Measurements from ENCODE around the gene ABCC12. TPM values are rescaled to one million over a fixed set of nuclear protein-coding genes. Genes with fewer than 3 reads are reported as not detected.

ABCC12 gene
- polyA plus RNA-seq, 1 donor from 2014 or later, result not detected

DNA sequence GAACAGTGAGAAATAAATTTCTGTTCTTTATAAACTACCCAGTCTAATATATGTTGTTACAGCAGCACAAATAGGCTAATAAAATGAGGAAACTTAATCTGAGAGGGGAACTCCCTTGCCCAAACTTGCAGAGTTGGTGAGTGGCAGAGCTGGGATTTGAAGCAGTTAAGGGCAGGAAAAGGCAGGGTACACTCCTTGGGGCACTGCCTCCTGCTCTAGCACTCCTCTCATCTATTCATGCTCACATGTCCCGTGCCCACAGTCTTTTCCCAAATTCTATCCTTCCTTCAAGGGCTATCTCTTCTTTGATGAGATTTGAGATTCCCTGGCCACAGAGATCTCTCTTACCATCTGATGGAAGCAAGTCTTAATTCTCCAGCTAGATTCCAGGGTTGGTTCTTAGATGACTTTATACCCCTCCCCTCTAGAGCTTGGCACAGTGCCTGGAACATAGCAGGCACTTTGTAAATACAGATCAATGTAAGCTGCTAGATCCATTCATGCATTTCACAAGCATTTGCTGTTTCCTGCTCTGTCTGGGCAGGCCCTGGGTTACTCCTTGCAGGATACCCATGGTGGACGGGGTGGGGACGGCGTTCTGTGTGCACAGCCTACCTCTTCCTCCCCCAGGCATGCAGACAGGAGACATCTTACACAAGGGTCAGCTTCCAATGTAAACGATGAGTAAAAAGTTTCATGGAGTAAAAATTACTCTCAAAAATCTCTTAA, 39.2 kb upstream of the ABCC12 start:
- no peak overlapping the region for H3K4me3 ChIP-seq (ENCODE audit: low read length)
- H3K9me3 ChIP-seq (ENCODE audit: low read length), result no peaks in the 10 kb centered on the region
- H4K20me1 ChIP-seq (ENCODE audit: insufficient read depth), result no peaks in the 10 kb centered on the region
- H3K36me3 ChIP-seq (ENCODE audit: insufficient read depth, low read length), result no peaks in the 10 kb centered on the region
- H3K9ac ChIP-seq (ENCODE audit: low read length), result no peak overlapping the region
- TF ChIP-seq SMC3 (conservative IDR thresholded peaks at IDR 0.05; ENCODE audit: poor library complexity) (no peak), TAF1 (IDR thresholded peaks at IDR 0.05; ENCODE audit: low read depth) (no peak), EZH2 (IDR thresholded peaks at IDR 0.05; ENCODE audit: borderline replicate concordance, insufficient read depth, low read length, poor library complexity, severe bottlenecking) (no peak), RAD21 (conservative IDR thresholded peaks at IDR 0.05) (no peak)
- H3K79me2 ChIP-seq (replicated peaks; ENCODE audit: insufficient read depth, low read length), result no peaks in the 10 kb centered on the region
- H3K4me2 ChIP-seq (ENCODE audit: low read length), result no peak overlapping the region
- H3F3A ChIP-seq (ENCODE audit: insufficient read depth, low read length, poor library complexity, severe bottlenecking), result no peaks in the 10 kb centered on the region
- no peak overlapping the region for H3K27ac ChIP-seq (ENCODE audit: low read length)
- no peaks in the 10 kb centered on the region for H3K9me2 ChIP-seq (ENCODE audit: insufficient read depth, low read length)
- H3K27me3 ChIP-seq (ENCODE audit: insufficient read depth, low read depth, low read length), result no peaks in the 10 kb centered on the region
- H2AFZ ChIP-seq (ENCODE audit: low read depth, low read length), result no peak overlapping the region

DNA sequence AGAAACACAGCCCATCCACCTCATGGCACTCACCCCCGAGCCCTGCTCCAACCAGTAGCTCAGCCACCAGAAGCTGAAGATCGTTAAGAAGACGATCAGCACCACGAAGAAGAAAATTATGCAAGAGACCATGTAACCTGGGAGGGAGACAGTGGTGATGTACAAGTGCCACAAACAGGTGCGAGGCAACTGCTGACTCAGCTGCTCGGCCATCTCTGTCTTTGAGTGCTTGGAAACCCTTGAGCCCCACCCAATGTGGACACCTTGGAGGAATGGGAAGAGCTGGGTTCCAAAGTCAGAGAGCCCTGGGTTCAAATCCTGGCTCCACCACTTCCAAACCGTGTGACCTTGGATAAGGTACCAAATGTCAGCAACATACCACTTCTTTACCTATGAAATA, 38.1 kb upstream of the ABCC12 start:
- H3K9me2 ChIP-seq (ENCODE audit: insufficient read depth, low read length), result no peaks in the 10 kb centered on the region
- no peak overlapping the region for H3K27ac ChIP-seq (ENCODE audit: low read length)
- H2AFZ ChIP-seq (ENCODE audit: low read depth, low read length), result no peak overlapping the region
- H3F3A ChIP-seq (ENCODE audit: insufficient read depth, low read length, poor library complexity, severe bottlenecking), result no peaks in the 10 kb centered on the region
- TF ChIP-seq, protein P1, sequence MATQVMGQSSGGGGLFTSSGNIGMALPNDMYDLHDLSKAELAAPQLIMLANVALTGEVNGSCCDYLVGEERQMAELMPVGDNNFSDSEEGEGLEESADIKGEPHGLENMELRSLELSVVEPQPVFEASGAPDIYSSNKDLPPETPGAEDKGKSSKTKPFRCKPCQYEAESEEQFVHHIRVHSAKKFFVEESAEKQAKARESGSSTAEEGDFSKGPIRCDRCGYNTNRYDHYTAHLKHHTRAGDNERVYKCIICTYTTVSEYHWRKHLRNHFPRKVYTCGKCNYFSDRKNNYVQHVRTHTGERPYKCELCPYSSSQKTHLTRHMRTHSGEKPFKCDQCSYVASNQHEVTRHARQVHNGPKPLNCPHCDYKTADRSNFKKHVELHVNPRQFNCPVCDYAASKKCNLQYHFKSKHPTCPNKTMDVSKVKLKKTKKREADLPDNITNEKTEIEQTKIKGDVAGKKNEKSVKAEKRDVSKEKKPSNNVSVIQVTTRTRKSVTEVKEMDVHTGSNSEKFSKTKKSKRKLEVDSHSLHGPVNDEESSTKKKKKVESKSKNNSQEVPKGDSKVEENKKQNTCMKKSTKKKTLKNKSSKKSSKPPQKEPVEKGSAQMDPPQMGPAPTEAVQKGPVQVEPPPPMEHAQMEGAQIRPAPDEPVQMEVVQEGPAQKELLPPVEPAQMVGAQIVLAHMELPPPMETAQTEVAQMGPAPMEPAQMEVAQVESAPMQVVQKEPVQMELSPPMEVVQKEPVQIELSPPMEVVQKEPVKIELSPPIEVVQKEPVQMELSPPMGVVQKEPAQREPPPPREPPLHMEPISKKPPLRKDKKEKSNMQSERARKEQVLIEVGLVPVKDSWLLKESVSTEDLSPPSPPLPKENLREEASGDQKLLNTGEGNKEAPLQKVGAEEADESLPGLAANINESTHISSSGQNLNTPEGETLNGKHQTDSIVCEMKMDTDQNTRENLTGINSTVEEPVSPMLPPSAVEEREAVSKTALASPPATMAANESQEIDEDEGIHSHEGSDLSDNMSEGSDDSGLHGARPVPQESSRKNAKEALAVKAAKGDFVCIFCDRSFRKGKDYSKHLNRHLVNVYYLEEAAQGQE (IDR thresholded peaks at IDR 0.05; ENCODE audit: borderline replicate concordance), result no peak
- no peak for TF ChIP-seq SMC3 (conservative IDR thresholded peaks at IDR 0.05; ENCODE audit: poor library complexity)
- TF ChIP-seq EP300 (conservative IDR thresholded peaks at IDR 0.05; ENCODE audit: poor library complexity, severe bottlenecking), result no peak
- TF ChIP-seq RAD21 (conservative IDR thresholded peaks at IDR 0.05), result no peak
- no peak for TF ChIP-seq POLR2AphosphoS5 (IDR thresholded peaks at IDR 0.05)
- TF ChIP-seq TAF1 (IDR thresholded peaks at IDR 0.05; ENCODE audit: low read depth), result no peak
- TF ChIP-seq MXI1 (conservative IDR thresholded peaks at IDR 0.05; ENCODE audit: poor library complexity, severe bottlenecking), result no peak
- TF ChIP-seq, protein P2, sequence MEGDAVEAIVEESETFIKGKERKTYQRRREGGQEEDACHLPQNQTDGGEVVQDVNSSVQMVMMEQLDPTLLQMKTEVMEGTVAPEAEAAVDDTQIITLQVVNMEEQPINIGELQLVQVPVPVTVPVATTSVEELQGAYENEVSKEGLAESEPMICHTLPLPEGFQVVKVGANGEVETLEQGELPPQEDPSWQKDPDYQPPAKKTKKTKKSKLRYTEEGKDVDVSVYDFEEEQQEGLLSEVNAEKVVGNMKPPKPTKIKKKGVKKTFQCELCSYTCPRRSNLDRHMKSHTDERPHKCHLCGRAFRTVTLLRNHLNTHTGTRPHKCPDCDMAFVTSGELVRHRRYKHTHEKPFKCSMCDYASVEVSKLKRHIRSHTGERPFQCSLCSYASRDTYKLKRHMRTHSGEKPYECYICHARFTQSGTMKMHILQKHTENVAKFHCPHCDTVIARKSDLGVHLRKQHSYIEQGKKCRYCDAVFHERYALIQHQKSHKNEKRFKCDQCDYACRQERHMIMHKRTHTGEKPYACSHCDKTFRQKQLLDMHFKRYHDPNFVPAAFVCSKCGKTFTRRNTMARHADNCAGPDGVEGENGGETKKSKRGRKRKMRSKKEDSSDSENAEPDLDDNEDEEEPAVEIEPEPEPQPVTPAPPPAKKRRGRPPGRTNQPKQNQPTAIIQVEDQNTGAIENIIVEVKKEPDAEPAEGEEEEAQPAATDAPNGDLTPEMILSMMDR (IDR thresholded peaks at IDR 0.05; ENCODE audit: poor library complexity, severe bottlenecking), result no peak
- TF ChIP-seq EZH2 (IDR thresholded peaks at IDR 0.05; ENCODE audit: borderline replicate concordance, insufficient read depth, low read length, poor library complexity, severe bottlenecking), result no peak
- H3K4me3 ChIP-seq (ENCODE audit: low read length), result no peak overlapping the region
- no peaks in the 10 kb centered on the region for H3K27me3 ChIP-seq (ENCODE audit: insufficient read depth, low read depth, low read length)
- H3K36me3 ChIP-seq (ENCODE audit: insufficient read depth, low read length), result no peaks in the 10 kb centered on the region
- no peaks in the 10 kb centered on the region for H4K20me1 ChIP-seq (ENCODE audit: insufficient read depth)
- no peak overlapping the region for H3K4me2 ChIP-seq (ENCODE audit: low read length)
- H3K9ac ChIP-seq (ENCODE audit: low read length), result no peak overlapping the region
- H3K79me2 ChIP-seq (replicated peaks; ENCODE audit: insufficient read depth, low read length), result no peaks in the 10 kb centered on the region
- no peaks in the 10 kb centered on the region for H3K9me3 ChIP-seq (ENCODE audit: low read length)

Measured in neural cell (in vitro differentiated cells).